Neuronal stem cell (in vitro differentiated cells): ENCODE measurements around the gene CPNE1.

ENCODE experiments used
- DNase-seq: peaks from one replicate; pipeline ENCODE4 v3.0.0-alpha.2; 2013; ENCODE audit warnings: low spot score
- H2AFZ ChIP-seq: one replicate; pipeline ENCODE4 v1.6.1; 2013; ENCODE audit warnings: mild to moderate bottlenecking, low read length, inconsistent platforms
- H2AK5ac ChIP-seq: 2 replicates; pipeline ENCODE4 v1.6.1; 2013; ENCODE audit warnings: low read depth, mild to moderate bottlenecking, inconsistent platforms, low read length, moderate library complexity, mixed read lengths
- H2BK120ac ChIP-seq: 2 replicates; pipeline ENCODE4 v1.6.1; 2013; ENCODE audit warnings: low read depth, mild to moderate bottlenecking, inconsistent platforms, low read length, moderate library complexity, mixed read lengths
- H2BK12ac ChIP-seq: one replicate; pipeline ENCODE4 v1.6.1; 2013; ENCODE audit warnings: low read length, inconsistent platforms
- H2BK15ac ChIP-seq: 2 replicates; pipeline ENCODE4 v1.6.1; 2013; ENCODE audit warnings: mild to moderate bottlenecking, low read length, inconsistent platforms, mixed read lengths
- H2BK5ac ChIP-seq: one replicate; pipeline ENCODE4 v1.6.1; 2013; ENCODE audit warnings: inconsistent platforms, mild to moderate bottlenecking, low read length, moderate library complexity
- H3K14ac ChIP-seq: one replicate; pipeline ENCODE4 v1.6.1; 2013; ENCODE audit warnings: low read length, inconsistent platforms
- H3K18ac ChIP-seq: 2 replicates; pipeline ENCODE4 v1.6.1; 2013; ENCODE audit warnings: low read length, inconsistent platforms
- H3K23ac ChIP-seq: 2 replicates; pipeline ENCODE4 v1.6.1; 2013; ENCODE audit warnings: low read depth, mild to moderate bottlenecking, mixed read lengths, low read length, inconsistent platforms; ENCODE audit not compliant: poor library complexity
- H3K27ac ChIP-seq: replicated peaks from 3 replicates; pipeline ENCODE4 v1.5.1; 2013; ENCODE audit warnings: low read length, inconsistent platforms
- H3K27me3 ChIP-seq, 3 experiments: 2 replicates each; pipeline ENCODE4 v1.6.1; 2013; ENCODE audit warnings: low read length in 3 of 3, mild to moderate bottlenecking in 2 of 3, inconsistent platforms in 1 of 3, low read depth in 1 of 3, mixed read lengths in 1 of 3, moderate library complexity in 1 of 3; ENCODE audit not compliant: control insufficient read depth in 3 of 3, insufficient read depth in 3 of 3
- H3K36me3 ChIP-seq, 2 donors: replicated peaks in 1 of 2; 2 replicates each; pipeline ENCODE4 v1.6.1; 2013; ENCODE audit warnings: low read length in 2 of 2; ENCODE audit not compliant: control insufficient read depth in 2 of 2, insufficient read depth in 2 of 2
- H3K4ac ChIP-seq: 2 replicates; pipeline ENCODE4 v1.6.1; 2013; ENCODE audit warnings: inconsistent platforms, mild to moderate bottlenecking, low read length, moderate library complexity
- H3K4me1 ChIP-seq, 2 donors: 1 replicate in 1 of 2; 2 replicates in 1 of 2; pipeline ENCODE4 v1.6.1; 2013; ENCODE audit warnings: low read length in 2 of 2, low read depth in 1 of 2; ENCODE audit not compliant: control insufficient read depth in 2 of 2, insufficient read depth in 1 of 2
- H3K4me2 ChIP-seq: one replicate; pipeline ENCODE4 v1.6.1; 2013; ENCODE audit warnings: mild to moderate bottlenecking, low read length, inconsistent platforms; ENCODE audit not compliant: insufficient read depth, poor library complexity, severe bottlenecking
- H3K4me3 ChIP-seq, 2 donors: 2 replicates each; pipeline ENCODE4 v1.5.1; 2013; ENCODE audit warnings: low read length in 2 of 2, mild to moderate bottlenecking in 2 of 2, inconsistent platforms in 1 of 2, moderate library complexity in 1 of 2
- H3K79me1 ChIP-seq: one replicate; pipeline ENCODE4 v1.6.1; 2013; ENCODE audit warnings: low read depth, mild to moderate bottlenecking, inconsistent platforms, low read length, moderate library complexity
- H3K9ac ChIP-seq: one replicate; pipeline ENCODE4 v1.6.1; 2013; ENCODE audit warnings: mild to moderate bottlenecking, low read depth, low read length, inconsistent platforms; ENCODE audit not compliant: poor library complexity
- H3K9me3 ChIP-seq, 2 donors: replicated peaks in 1 of 2; 2 replicates each; pipeline versions ENCODE3 to v1.6.1; 2013; ENCODE audit warnings: low read length in 2 of 2, mild to moderate bottlenecking in 2 of 2, inconsistent platforms in 1 of 2, low read depth in 1 of 2, mixed read lengths in 1 of 2, moderate library complexity in 1 of 2; ENCODE audit not compliant: control insufficient read depth in 2 of 2, insufficient read depth in 1 of 2
- H4K8ac ChIP-seq: one replicate; pipeline ENCODE4 v1.6.1; 2013; ENCODE audit warnings: low read depth, mild to moderate bottlenecking, inconsistent platforms, low read length, moderate library complexity
- H4K91ac ChIP-seq: one replicate; pipeline ENCODE4 v1.6.1; 2013; ENCODE audit warnings: low read length, low read depth, mild to moderate bottlenecking, inconsistent platforms; ENCODE audit not compliant: poor library complexity
- WGBS, 2 donors: extraction: QIAGEN DNeasy Blood & Tissue Kit; methylation state at CpG; one replicate each; pipeline ENCODE4 v1.1.7; 2013; ENCODE audit warnings: missing lambda C conversion rate in 2 of 2, mixed read lengths in 1 of 2; ENCODE audit not compliant: insufficient read length in 2 of 2, insufficient replicate concordance in 1 of 2; ENCODE audit errors: extremely low coverage in 2 of 2; 5-methylcytosine and 5-hydroxymethylcytosine counted together

CPNE1 gene

DNA sequence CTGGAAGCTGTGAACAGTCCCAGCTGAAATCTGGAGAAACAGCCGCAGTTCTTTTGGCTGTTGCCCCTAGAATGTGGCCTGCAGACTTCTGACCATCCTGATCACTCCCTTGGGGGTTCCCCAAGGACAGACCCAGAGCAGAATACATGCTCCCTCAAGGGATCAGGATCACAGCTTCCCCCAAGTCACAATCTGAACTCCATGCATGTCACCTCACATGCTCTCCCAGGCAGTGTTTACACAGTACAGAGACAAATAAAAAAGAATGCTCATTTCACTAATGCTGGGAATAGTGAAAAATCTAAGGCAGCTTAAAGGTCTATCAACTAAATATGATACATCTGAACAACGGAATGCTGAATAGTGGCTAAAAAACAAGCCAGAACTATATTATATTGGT lies 28.6 kb downstream of the CPNE1 start:
- Histone ChIP-seq H3K14ac (no peak overlapping the region), H3K79me1 (peaks cover 12% of the 10 kb centered on the region), H3K9ac (no peak overlapping the region), H3K23ac (no peak overlapping the region), H3K27ac (no peak overlapping the region), H3K4ac (no peak overlapping the region), H3K9me3 (no peaks in the 10 kb centered on the region), H2AFZ (no peak overlapping the region), H2AK5ac (no peak overlapping the region), H4K91ac (no peak overlapping the region), H4K8ac (no peak overlapping the region), H3K4me3 (no peak overlapping the region), H3K27me3 (no peaks in the 10 kb centered on the region), H3K18ac (no peak overlapping the region), H2BK12ac (no peak overlapping the region), H3K4me1 (no peaks in the 10 kb centered on the region), H3K4me2 (no peak overlapping the region), H3K36me3 (peaks cover 16 to 25% of the 10 kb centered on the region in 2 donors), H2BK120ac (no peak overlapping the region), H2BK5ac (no peak overlapping the region), H2BK15ac (no peak overlapping the region)
- WGBS, 2 donors: no CpG with 5 or more reads among the region's 2 CpGs
- DNase-seq: no peak

DNA sequence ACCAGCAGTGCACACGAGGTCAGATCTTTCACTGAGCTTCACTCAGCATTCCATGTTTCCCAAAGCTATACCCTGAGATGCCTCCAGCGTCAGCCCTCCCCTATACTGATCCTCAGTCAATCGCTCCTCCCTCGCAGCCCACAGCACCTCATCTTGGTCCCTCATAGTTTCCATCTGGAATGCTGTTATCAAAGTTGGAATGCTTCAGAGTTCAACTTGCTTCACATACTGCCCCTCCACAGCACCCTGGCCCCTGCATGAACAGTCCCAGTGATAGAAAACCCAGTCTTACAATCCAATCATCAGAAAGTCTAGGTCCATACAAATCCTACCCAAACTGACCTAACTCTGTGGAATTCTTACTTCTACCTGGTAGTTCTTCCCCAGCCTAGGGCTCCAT lies 29.0 kb downstream of the CPNE1 start:
- no peak overlapping the region for H2AK5ac ChIP-seq
- H2BK5ac ChIP-seq: no peak overlapping the region
- H3K27ac ChIP-seq: no peak overlapping the region
- peaks cover 12% of the 10 kb centered on the region for H3K79me1 ChIP-seq
- no peaks in the 10 kb centered on the region for H3K4me1 ChIP-seq
- H2BK120ac ChIP-seq: no peak overlapping the region
- H2BK15ac ChIP-seq: no peak overlapping the region
- no peak overlapping the region for H3K4ac ChIP-seq
- H2AFZ ChIP-seq: no peak overlapping the region
- H3K27me3 ChIP-seq: no peaks in the 10 kb centered on the region
- no peak overlapping the region for H3K4me2 ChIP-seq
- no peak overlapping the region for H3K4me3 ChIP-seq
- H3K9ac ChIP-seq: no peak overlapping the region
- H3K23ac ChIP-seq: no peak overlapping the region
- H3K36me3 ChIP-seq: peaks cover 20 to 30% of the 10 kb centered on the region in 2 donors
- no peak overlapping the region for H3K18ac ChIP-seq
- no peak overlapping the region for H2BK12ac ChIP-seq
- no peak overlapping the region for H4K91ac ChIP-seq
- no CpG with 5 or more reads among the region's 4 CpGs for WGBS, 2 donors
- no peak for DNase-seq
- H4K8ac ChIP-seq: no peak overlapping the region
- no peak overlapping the region for H3K14ac ChIP-seq
- no peaks in the 10 kb centered on the region for H3K9me3 ChIP-seq

DNA sequence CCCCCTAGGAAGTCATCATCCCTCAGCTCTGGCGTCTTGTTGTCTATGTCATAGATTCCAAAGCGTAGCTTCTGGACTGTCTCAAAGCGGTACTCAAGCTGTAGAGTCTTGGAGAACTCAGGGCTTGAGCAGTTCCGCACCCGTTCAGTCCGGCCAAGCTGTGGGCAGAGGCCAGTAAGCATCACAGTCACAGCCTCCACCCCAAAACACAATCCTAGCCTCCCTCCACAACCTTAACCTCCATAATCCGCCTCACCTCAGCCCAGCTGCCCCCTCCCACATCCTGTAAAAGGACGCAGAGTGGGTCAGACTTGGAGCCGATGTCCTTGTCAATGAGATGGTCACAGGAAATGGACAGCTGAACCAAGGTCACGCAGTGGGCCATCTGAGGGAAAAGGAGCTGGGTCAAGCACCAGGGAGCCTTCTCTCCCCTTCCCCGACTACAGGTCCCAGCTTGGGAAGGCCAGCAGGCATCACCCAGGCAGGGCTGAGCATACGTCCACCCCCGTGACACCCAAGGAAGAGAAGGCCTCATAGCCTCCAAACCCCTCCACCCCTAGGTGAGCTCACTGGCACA lies 32.1 kb downstream of the CPNE1 start:
- peaks cover 12% of the 10 kb centered on the region for H3K79me1 ChIP-seq
- no CpG with 5 or more reads among the region's 13 CpGs for WGBS, 2 donors
- no peak overlapping the region for H2BK12ac ChIP-seq

DNA sequence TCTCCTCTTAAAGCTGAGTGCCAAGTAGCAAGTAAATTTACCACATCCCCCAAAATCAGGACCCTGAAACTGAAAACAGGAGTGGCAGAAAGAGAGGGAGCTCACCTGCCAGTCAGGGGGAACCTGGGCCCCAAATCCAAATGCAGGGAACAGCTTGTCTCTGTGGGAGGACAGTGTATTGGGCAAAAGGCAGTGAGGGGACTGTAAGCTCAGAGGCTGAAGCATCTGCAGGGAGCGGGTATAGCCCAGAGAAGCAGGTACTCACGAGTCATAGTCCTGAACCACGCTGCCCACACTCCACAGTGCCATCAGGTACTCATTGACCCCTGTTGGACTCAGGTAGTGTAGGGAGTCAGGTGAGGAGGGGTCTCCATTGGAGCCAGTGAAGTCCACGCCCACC lies 34.1 kb downstream of the CPNE1 start:
- no peak overlapping the region for H2AK5ac ChIP-seq

More for the DNA sequence above, 32.1 kb downstream of the CPNE1 start:
- peak overlapping the region; percentile 38 for H3K23ac ChIP-seq
- H3K36me3 ChIP-seq: peaks cover 32 to 57% of the 10 kb centered on the region in 2 donors
- no peak overlapping the region for H3K4ac ChIP-seq
- H2BK5ac ChIP-seq: no peak overlapping the region
- no peak overlapping the region for H3K14ac ChIP-seq
- no peak overlapping the region for H3K4me3 ChIP-seq
- H2BK120ac ChIP-seq: no peak overlapping the region
- H3K4me1 ChIP-seq: no peaks in the 10 kb centered on the region
- H3K18ac ChIP-seq: no peak overlapping the region
- no peak for DNase-seq
- no peak overlapping the region for H2BK15ac ChIP-seq
- no peaks in the 10 kb centered on the region for H3K9me3 ChIP-seq
- H3K4me2 ChIP-seq: no peak overlapping the region
- H4K8ac ChIP-seq: no peak overlapping the region
- H3K27ac ChIP-seq: no peak overlapping the region
- H2AK5ac ChIP-seq: no peak overlapping the region
- no peak overlapping the region for H3K9ac ChIP-seq
- no peak overlapping the region for H4K91ac ChIP-seq
- H3K27me3 ChIP-seq: no peaks in the 10 kb centered on the region
- H2AFZ ChIP-seq: no peak overlapping the region

More for the DNA sequence above, 34.1 kb downstream of the CPNE1 start:
- Histone ChIP-seq H3K9me3 (peaks cover 0 to 2% of the 10 kb centered on the region in 2 donors), H2BK12ac (no peak overlapping the region), H3K27ac (no peak overlapping the region), H2BK15ac (no peak overlapping the region), H2BK120ac (no peak overlapping the region), H2AFZ (no peak overlapping the region), H3K27me3 (no peaks in the 10 kb centered on the region), H3K79me1 (peaks cover 12% of the 10 kb centered on the region), H4K91ac (no peak overlapping the region), H3K18ac (no peak overlapping the region), H3K36me3 (peaks cover 48 to 77% of the 10 kb centered on the region in 2 donors), H3K4me1 (no peaks in the 10 kb centered on the region), H3K4ac (no peak overlapping the region), H4K8ac (no peak overlapping the region), H3K4me3 (no peak overlapping the region), H3K4me2 (no peak overlapping the region), H2BK5ac (no peak overlapping the region), H3K23ac (no peak overlapping the region), H3K9ac (no peak overlapping the region), H3K14ac (no peak overlapping the region)
- WGBS, 2 donors: no CpG with 5 or more reads among the region's 4 CpGs
- DNase-seq: no peak
